ENCODE measurements around the gene ASCL1. TPM values are rescaled to one million over a fixed set of nuclear protein-coding genes. Genes with fewer than 3 reads are reported as not detected.

Gene ASCL1
- total RNA-seq (not detected), polyA plus RNA-seq (under 1 TPM in 1 of 3 donors, not detected in 2; 0.02 TPM)
- long read RNA-seq, donor 1 = 0 reads
- long read RNA-seq, donor 2, partial matches to known transcripts = 0 of 1 reads
- long read RNA-seq, donor 2, other reads (novel, unspliced or antisense) = 0 of 1 reads

DNA sequence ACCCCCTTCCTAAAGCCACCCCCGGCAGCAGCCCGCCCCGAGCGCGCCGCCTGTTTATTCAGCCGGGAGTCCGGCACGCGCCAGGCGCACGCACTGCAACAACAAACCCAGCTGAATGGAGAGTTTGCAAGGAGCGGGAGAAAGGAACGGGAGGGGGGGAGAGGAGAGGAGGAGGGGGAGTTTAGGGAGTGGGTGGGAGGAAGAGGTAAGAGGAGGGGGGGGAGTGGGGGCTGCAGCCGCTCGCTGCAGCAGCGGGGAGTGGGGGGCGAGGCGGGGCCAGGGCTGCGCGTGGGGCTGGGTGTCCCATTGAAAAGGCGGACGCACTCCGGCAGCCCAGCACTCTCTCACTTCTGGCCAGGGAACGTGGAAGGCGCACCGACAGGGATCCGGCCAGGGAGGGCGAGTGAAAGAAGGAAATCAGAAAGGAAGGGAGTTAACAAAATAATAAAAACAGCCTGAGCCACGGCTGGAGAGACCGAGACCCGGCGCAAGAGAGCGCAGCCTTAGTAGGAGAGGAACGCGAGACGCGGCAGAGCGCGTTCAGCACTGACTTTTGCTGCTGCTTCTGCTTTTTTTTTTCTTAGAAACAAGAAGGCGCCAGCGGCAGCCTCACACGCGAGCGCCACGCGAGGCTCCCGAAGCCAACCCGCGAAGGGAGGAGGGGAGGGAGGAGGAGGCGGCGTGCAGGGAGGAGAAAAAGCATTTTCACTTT lies at the start of gene ASCL1:
Gene ASCL1 (plus strand): TSS at position 336 of the 712 bp plus-strand sequence. CDS start 571 bp downstream, outside the sequence.
- H3K36me3 ChIP-seq = no peaks in the 10 kb centered on the region
- no peak within 1 kb of the TSS for H3K27ac ChIP-seq
- H3K9me3 ChIP-seq = no peaks in the 10 kb centered on the region
- DNase-seq = no peak
- TF ChIP-seq POLR2A (IDR thresholded peaks at IDR 0.05) (no peak), POLR2AphosphoS5 (IDR thresholded peaks at IDR 0.05) (no peak)
- TF ChIP-seq, protein P1, sequence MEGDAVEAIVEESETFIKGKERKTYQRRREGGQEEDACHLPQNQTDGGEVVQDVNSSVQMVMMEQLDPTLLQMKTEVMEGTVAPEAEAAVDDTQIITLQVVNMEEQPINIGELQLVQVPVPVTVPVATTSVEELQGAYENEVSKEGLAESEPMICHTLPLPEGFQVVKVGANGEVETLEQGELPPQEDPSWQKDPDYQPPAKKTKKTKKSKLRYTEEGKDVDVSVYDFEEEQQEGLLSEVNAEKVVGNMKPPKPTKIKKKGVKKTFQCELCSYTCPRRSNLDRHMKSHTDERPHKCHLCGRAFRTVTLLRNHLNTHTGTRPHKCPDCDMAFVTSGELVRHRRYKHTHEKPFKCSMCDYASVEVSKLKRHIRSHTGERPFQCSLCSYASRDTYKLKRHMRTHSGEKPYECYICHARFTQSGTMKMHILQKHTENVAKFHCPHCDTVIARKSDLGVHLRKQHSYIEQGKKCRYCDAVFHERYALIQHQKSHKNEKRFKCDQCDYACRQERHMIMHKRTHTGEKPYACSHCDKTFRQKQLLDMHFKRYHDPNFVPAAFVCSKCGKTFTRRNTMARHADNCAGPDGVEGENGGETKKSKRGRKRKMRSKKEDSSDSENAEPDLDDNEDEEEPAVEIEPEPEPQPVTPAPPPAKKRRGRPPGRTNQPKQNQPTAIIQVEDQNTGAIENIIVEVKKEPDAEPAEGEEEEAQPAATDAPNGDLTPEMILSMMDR (IDR thresholded peaks at IDR 0.05 in 8 of 11, conservative IDR thresholded peaks at IDR 0.05 in 3 of 11) = no peak
- WGBS, 5 donors = 2 to 3% (median 3%) methylated on average over 50 to 52 of the region's 52 CpGs
- peak within 1 kb of the TSS in 7 of 8 donors; percentile 40 to 69 (median 42) for H3K4me3 ChIP-seq
- H3K4me1 ChIP-seq = peaks cover 7 to 48% (median 39%) of the 10 kb centered on the region in 6 donors
- H3K27me3 ChIP-seq (replicated peaks in 1 of 7) = peaks cover 0 to 100% (median 88%) of the 10 kb centered on the region in 7 donors
- intact Hi-C loops (cut with DNase I; ENCODE audit: low total_unique reads) = no loop called here

DNA sequence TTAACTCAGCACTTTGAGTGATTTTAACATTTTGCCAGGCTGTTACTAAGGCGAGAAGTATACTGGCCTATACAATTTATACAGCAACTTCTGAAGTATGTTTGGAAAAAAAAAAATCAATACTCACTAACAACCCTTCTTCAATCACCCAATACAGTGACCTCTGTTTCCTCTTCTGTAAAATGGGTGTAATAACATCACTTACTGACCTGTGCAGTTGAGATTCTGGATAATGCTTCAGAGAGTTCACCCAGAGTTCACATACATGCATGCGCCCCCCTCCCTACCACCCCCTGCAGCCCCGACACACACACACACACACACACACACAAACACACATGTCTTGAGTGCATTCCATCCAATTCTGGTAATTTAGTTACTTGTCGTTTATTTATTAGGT lies 49.6 kb upstream of the ASCL1 start:
- DNase-seq = no peak
- 80 to 90% (median 86%) methylated on average over 4 of the region's 4 CpGs for WGBS, 5 donors
- no peak overlapping the region for H3K4me3 ChIP-seq
- no peak overlapping the region for H3K27ac ChIP-seq
- no peaks in the 10 kb centered on the region for H3K27me3 ChIP-seq (replicated peaks in 1 of 7)
- H3K36me3 ChIP-seq = no peaks in the 10 kb centered on the region
- TF ChIP-seq POLR2AphosphoS5 (IDR thresholded peaks at IDR 0.05) (no peak), POLR2A (IDR thresholded peaks at IDR 0.05) (no peak)
- TF ChIP-seq, protein P1 (IDR thresholded peaks at IDR 0.05 in 8 of 11, conservative IDR thresholded peaks at IDR 0.05 in 3 of 11) = no peak
- H3K4me1 ChIP-seq = no peaks in the 10 kb centered on the region
- H3K9me3 ChIP-seq = no peaks in the 10 kb centered on the region
- intact Hi-C loops (cut with DNase I; ENCODE audit: low total_unique reads) = no loop called here

DNA sequence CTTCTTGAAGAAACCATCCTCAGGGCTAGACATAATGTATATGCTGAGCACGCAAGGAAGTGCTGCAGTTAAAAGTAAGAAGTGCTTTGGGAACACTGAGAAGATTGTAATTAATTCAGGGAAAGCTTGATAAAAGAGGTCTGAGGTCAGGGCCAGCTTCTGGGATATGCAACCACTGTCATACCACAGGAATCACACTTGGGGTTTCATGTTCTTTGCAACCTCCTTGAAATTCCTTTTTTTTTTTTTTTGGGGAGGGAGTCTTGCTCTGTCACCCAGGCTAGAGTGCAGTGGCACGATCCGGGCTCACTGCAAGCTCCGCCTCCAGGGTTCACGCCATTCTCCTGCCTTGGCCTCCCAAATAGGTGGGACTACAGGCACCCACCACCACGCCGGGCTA lies 47.3 kb upstream of the ASCL1 start:
- no peaks in the 10 kb centered on the region for H3K4me1 ChIP-seq
- H3K9me3 ChIP-seq = no peaks in the 10 kb centered on the region
- no peak for DNase-seq
- H3K27me3 ChIP-seq (replicated peaks in 1 of 7) = no peaks in the 10 kb centered on the region
- TF ChIP-seq POLR2A (IDR thresholded peaks at IDR 0.05) (no peak), POLR2AphosphoS5 (IDR thresholded peaks at IDR 0.05) (no peak)
- no peak overlapping the region for H3K4me3 ChIP-seq
- intact Hi-C loops (cut with DNase I; ENCODE audit: low total_unique reads) = no loop called here
- WGBS, 5 donors = 86 to 90% (median 89%) methylated on average over 7 of the region's 7 CpGs
- H3K27ac ChIP-seq = no peak overlapping the region
- no peaks in the 10 kb centered on the region for H3K36me3 ChIP-seq

DNA sequence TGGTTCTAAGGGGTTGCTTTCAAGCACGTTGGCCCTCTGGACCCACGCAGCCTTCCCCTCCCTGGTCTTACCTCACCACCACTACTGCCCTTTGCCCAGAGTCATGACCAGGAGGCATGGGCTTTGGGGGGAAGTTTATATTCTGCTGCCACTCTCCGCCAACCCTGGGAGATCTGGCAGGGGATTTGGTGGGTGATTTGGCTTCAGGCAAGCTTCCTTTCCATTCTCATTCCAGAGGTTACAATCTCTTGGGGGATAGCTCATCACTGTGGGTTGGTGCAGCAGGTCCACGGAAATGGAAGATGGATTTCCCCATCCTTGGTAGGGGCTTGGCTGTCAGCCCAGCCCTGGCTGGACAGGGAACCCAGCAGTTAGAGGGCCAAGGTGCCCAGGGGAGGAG lies 46.7 kb upstream of the ASCL1 start:
- Histone ChIP-seq H3K4me3 (no peak overlapping the region), H3K9me3 (no peaks in the 10 kb centered on the region), H3K4me1 (no peaks in the 10 kb centered on the region), H3K27ac (no peak overlapping the region), H3K27me3 (replicated peaks in 1 of 7) (no peaks in the 10 kb centered on the region), H3K36me3 (no peaks in the 10 kb centered on the region)
- intact Hi-C loops (cut with DNase I; ENCODE audit: low total_unique reads) = no loop called here
- TF ChIP-seq POLR2AphosphoS5 (IDR thresholded peaks at IDR 0.05) = no peak
- TF ChIP-seq POLR2A (IDR thresholded peaks at IDR 0.05) = no peak
- TF ChIP-seq, protein P1 (IDR thresholded peaks at IDR 0.05 in 8 of 11, conservative IDR thresholded peaks at IDR 0.05 in 3 of 11) = no peak
- no peak for DNase-seq
- 85 to 95% (median 90%) methylated on average over 4 of the region's 4 CpGs for WGBS, 5 donors
